Gastroesophageal sphincter (tissue), 4 donors: ENCODE data around the gene SDS. TPM values are rescaled to one million over a fixed set of nuclear protein-coding genes. Genes with fewer than 3 reads are reported as not detected.

ENCODE experiments used
- ATAC-seq: fragments of 150-250 bp; one replicate; pipeline ENCODE4 v1.9.1; 2016; ENCODE audit warnings: mild to moderate bottlenecking, moderate library complexity
- H3K27ac ChIP-seq, 4 donors: fragments of 200-600 bp; sonication (generic) in 3 of 4; 1 replicate in 3 of 4; 2 replicates in 1 of 4; pipeline ENCODE4 v1.5.1; 2016 to 2019
- H3K27me3 ChIP-seq: fragments of 200-600 bp; sonication (generic); one replicate; pipeline ENCODE4 v1.5.1; 2019
- H3K36me3 ChIP-seq, 2 donors: fragments of 200-600 bp; sonication (generic); one replicate each; pipeline ENCODE4 v1.5.1; 2019; ENCODE audit warnings: control low read depth in 1 of 2
- H3K4me1 ChIP-seq, 3 donors: fragments of 200-600 bp; sonication (generic); 1 replicate in 2 of 3; 2 replicates in 1 of 3; pipeline ENCODE4 v1.5.1; 2016 to 2019; ENCODE audit warnings: control low read depth in 2 of 3
- H3K4me3 ChIP-seq, 2 donors: fragments of 200-600 bp; sonication (generic); one replicate each; pipeline ENCODE4 v1.5.1; 2019; ENCODE audit warnings: mild to moderate bottlenecking in 1 of 2, moderate library complexity in 1 of 2
- H3K9me3 ChIP-seq, 3 donors: fragments of 200-600 bp; sonication (generic); one replicate each; pipeline ENCODE4 v1.5.1; 2017 to 2019; ENCODE audit warnings: control low read depth in 2 of 3
- CTCF ChIP-seq, 4 experiments: fragments of 200-600 bp in 2 of 4; fragments of 450-650 bp in 2 of 4; sonication (generic) in 1 of 4; IDR thresholded peaks; one replicate each; pipeline ENCODE4 v1.5.1; 2017 to 2019; ENCODE audit warnings: antibody characterized with exemption in 4 of 4, mild to moderate bottlenecking in 2 of 4, moderate library complexity in 2 of 4
- EP300 ChIP-seq: sonication (generic); formaldehyde crosslinking; IDR thresholded peaks from one replicate; pipeline ENCODE4 v1.6.1; 2017; ENCODE audit warnings: antibody characterized with exemption, mild to moderate bottlenecking
- POLR2A ChIP-seq, 2 donors: fragments of 450-650 bp; IDR thresholded peaks; one replicate each; pipeline ENCODE4 v1.6.1; 2017; ENCODE audit warnings: antibody characterized with exemption in 2 of 2, mild to moderate bottlenecking in 2 of 2, moderate library complexity in 1 of 2
- POLR2AphosphoS5 ChIP-seq: sonication (generic); formaldehyde crosslinking; IDR thresholded peaks from one replicate; pipeline ENCODE4 v1.6.1; 2017; ENCODE audit warnings: antibody characterized with exemption
- WGBS, 2 donors: methylation state at CpG; one replicate each; pipeline ENCODE4 v1.1.5; 2018; ENCODE audit warnings: low coverage in 1 of 2; 5-methylcytosine and 5-hydroxymethylcytosine counted together
- total RNA-seq, 4 donors: library from RNA; depleted of rRNA; stranded (reverse); fragments of >200 nt; gene quantifications; one replicate each; pipeline ENCODE4 v1.1.0, GENCODE V29; 2016

Gene SDS
- total RNA-seq, 4 donors from 2014 or later = 0.39 to 5.5 TPM; not detected in 2

GRCh38 chr12:113385282-113385882 lies 18.3 kb downstream of the SDS start:
- H3K27ac ChIP-seq = no peak overlapping the region
- H3K27me3 ChIP-seq = no peaks in the 10 kb centered on the region
- WGBS, 2 donors = 90 to 95% methylated on average over 4 to 6 of the region's 6 CpGs
- no peaks in the 10 kb centered on the region for H3K4me1 ChIP-seq
- no peaks in the 10 kb centered on the region for H3K9me3 ChIP-seq
- ATAC-seq = peak; percentile 25
- H3K36me3 ChIP-seq = peaks cover 0 to 98% of the 10 kb centered on the region in 2 donors
- H3K4me3 ChIP-seq = no peak overlapping the region
- no peak for TF ChIP-seq POLR2AphosphoS5
- TF ChIP-seq EP300 = no peak

- no peaks in the 10 kb centered on the region for H3K9me3 ChIP-seq
- ATAC-seq = no peak
- H3K27me3 ChIP-seq = no peaks in the 10 kb centered on the region
- no peak overlapping the region for H3K27ac ChIP-seq
- H3K4me3 ChIP-seq = no peak overlapping the region
- TF ChIP-seq CTCF (IDR thresholded peaks at IDR 0.05) (no peak), POLR2AphosphoS5 (no peak), EP300 (no peak), POLR2A (IDR thresholded peaks at IDR 0.05) (no peak)
- H3K4me1 ChIP-seq = no peaks in the 10 kb centered on the region
- H3K36me3 ChIP-seq = peaks cover 0 to 98% of the 10 kb centered on the region in 2 donors
- no CpG with 5 or more reads among the region's 14 CpGs for WGBS, 2 donors
These were observed 18.9 kb downstream of the SDS start for GRCh38 chr12:113384778-113385177.

GRCh38 chr12:113382206-113382605 lies 21.5 kb downstream of the SDS start:
- peaks cover 0 to 97% of the 10 kb centered on the region in 2 donors for H3K36me3 ChIP-seq
- 94 to 100% methylated on average over 4 of the region's 4 CpGs for WGBS, 2 donors
- H3K4me1 ChIP-seq = no peaks in the 10 kb centered on the region
- H3K27me3 ChIP-seq = no peaks in the 10 kb centered on the region
- ATAC-seq = no peak
- no peaks in the 10 kb centered on the region for H3K9me3 ChIP-seq
- TF ChIP-seq POLR2AphosphoS5 (no peak), EP300 (no peak), CTCF (IDR thresholded peaks at IDR 0.05) (no peak), POLR2A (IDR thresholded peaks at IDR 0.05) (no peak)
- H3K4me3 ChIP-seq = no peak overlapping the region
- H3K27ac ChIP-seq = no peak overlapping the region

GRCh38 chr12:113381220-113381619 lies 22.5 kb downstream of the SDS start:
- WGBS, 2 donors = 88 to 100% methylated on average over 1 to 5 of the region's 11 CpGs

GRCh38 chr12:113378291-113378690 lies 25.4 kb downstream of the SDS start:
- no peak overlapping the region for H3K4me3 ChIP-seq
- no peaks in the 10 kb centered on the region for H3K27me3 ChIP-seq
- no peak for TF ChIP-seq POLR2A (IDR thresholded peaks at IDR 0.05)
- no peak for TF ChIP-seq EP300
- no peak for TF ChIP-seq POLR2AphosphoS5
- no peak for TF ChIP-seq CTCF (IDR thresholded peaks at IDR 0.05)
- H3K27ac ChIP-seq = no peak overlapping the region
- no peaks in the 10 kb centered on the region for H3K4me1 ChIP-seq
- ATAC-seq = no peak
- peaks cover 0 to 97% of the 10 kb centered on the region in 2 donors for H3K36me3 ChIP-seq
- no peaks in the 10 kb centered on the region for H3K9me3 ChIP-seq
- 75 to 81% methylated on average over 3 of the region's 3 CpGs for WGBS, 2 donors

More at GRCh38 chr12:113381220-113381619, 22.5 kb downstream of the SDS start:
- H3K4me3 ChIP-seq = no peak overlapping the region
- H3K9me3 ChIP-seq = no peaks in the 10 kb centered on the region
- H3K36me3 ChIP-seq = peaks cover 0 to 97% of the 10 kb centered on the region in 2 donors
- no peaks in the 10 kb centered on the region for H3K4me1 ChIP-seq
- TF ChIP-seq EP300 (no peak), POLR2AphosphoS5 (no peak), CTCF (IDR thresholded peaks at IDR 0.05) (no peak), POLR2A (IDR thresholded peaks at IDR 0.05) (no peak)
- H3K27ac ChIP-seq = no peak overlapping the region
- ATAC-seq = no peak
- H3K27me3 ChIP-seq = no peaks in the 10 kb centered on the region
